SK-N-SH (cell line): ENCODE data around the gene LMTK2. TPM values are rescaled to one million over a fixed set of nuclear protein-coding genes. Genes with fewer than 3 reads are reported as not detected.

Experiments used
- CTCF ChIA-PET: fragments of 300-600, 350-600 bp; formaldehyde crosslinking; extraction: SDS; loops from one replicate; lab custom pipeline; 2021; lab: Yijun Ruan, JAX
- POLR2A ChIA-PET: fragments of 350-600 bp; sonication (Branson Sonifier 250); formaldehyde crosslinking; extraction: SDS; loops from one replicate; lab custom pipeline; 2020; ENCODE audit warnings: antibody characterized with exemption, inconsistent platforms; lab: Yijun Ruan, JAX
- DNase-seq: peaks from one replicate; pipeline ENCODE4 v3.0.0; 2012
- H2AFZ ChIP-seq: fragments of 200-600 bp; sonication (generic); 2 replicates; pipeline ENCODE4 v1.8.1; 2016; ENCODE audit warnings: antibody characterized with exemption, mild to moderate bottlenecking, low read depth
- H3F3A ChIP-seq: fragments of 200-600 bp; sonication (generic); replicated peaks from 2 replicates; pipeline ENCODE3; 2016; ENCODE audit warnings: antibody characterized with exemption, mild to moderate bottlenecking; ENCODE audit not compliant: insufficient read depth
- H3K27ac ChIP-seq, 2 experiments: fragments of 200-500 bp in 1 of 2; fragments of 200-600 bp in 1 of 2; sonication (Bioruptor generic) in 1 of 2; sonication (generic), shearing (Covaris generic) in 1 of 2; 2 replicates each; pipeline versions ENCODE4 v1.5.1 to v1.6.1; 2014 to 2016; ENCODE audit warnings: low read depth in 2 of 2, inconsistent platforms in 1 of 2, low read length in 1 of 2, mild to moderate bottlenecking in 1 of 2, mixed read lengths in 1 of 2
- H3K27me3 ChIP-seq: fragments of 200-600 bp; sonication (generic), shearing (Covaris generic); 2 replicates; pipeline ENCODE4 v1.6.1; 2016; ENCODE audit warnings: mixed run types; ENCODE audit not compliant: insufficient read depth
- H3K36me3 ChIP-seq, 2 experiments: fragments of 200-500 bp in 1 of 2; fragments of 200-600 bp in 1 of 2; sonication (Bioruptor generic) in 1 of 2; sonication (generic) in 1 of 2; replicated peaks in 1 of 2; 2 replicates each; pipeline versions ENCODE3 to v1.5.1; 2014 to 2016; ENCODE audit warnings: low read length in 1 of 2, mild to moderate bottlenecking in 1 of 2; ENCODE audit not compliant: insufficient read depth in 2 of 2, control insufficient read depth in 1 of 2
- H3K4me1 ChIP-seq, 2 experiments: fragments of 200-500 bp in 1 of 2; fragments of 200-600 bp in 1 of 2; sonication (Bioruptor generic) in 1 of 2; sonication (generic), shearing (Covaris generic) in 1 of 2; 2 replicates each; pipeline versions ENCODE4 v1.5.1 to v1.6.1; 2014 to 2016; ENCODE audit warnings: low read depth in 1 of 2, low read length in 1 of 2, mixed run types in 1 of 2; ENCODE audit not compliant: insufficient read depth in 2 of 2, control insufficient read depth in 1 of 2
- H3K4me2 ChIP-seq: fragments of 200-600 bp; sonication (generic), shearing (Covaris generic); 2 replicates; pipeline ENCODE4 v1.6.1; 2017; ENCODE audit warnings: mixed run types
- H3K4me3 ChIP-seq, 2 experiments: fragments of 200-500 bp in 1 of 2; fragments of 200-600 bp in 1 of 2; sonication (Bioruptor generic) in 1 of 2; sonication (generic), shearing (Covaris generic) in 1 of 2; 2 replicates each; pipeline versions ENCODE4 v1.5.1 to v1.8.1; 2014 to 2016; ENCODE audit warnings: low read depth in 2 of 2, inconsistent platforms in 1 of 2, low read length in 1 of 2, mild to moderate bottlenecking in 1 of 2, mixed read lengths in 1 of 2, moderate library complexity in 1 of 2
- H3K79me2 ChIP-seq: fragments of 200-600 bp; sonication (generic); 2 replicates; pipeline ENCODE4 v1.8.1; 2017; ENCODE audit warnings: mild to moderate bottlenecking; ENCODE audit not compliant: insufficient read depth
- H3K9ac ChIP-seq: fragments of 200-600 bp; sonication (generic); 2 replicates; pipeline ENCODE4 v1.6.1; 2017; ENCODE audit warnings: mixed run types
- H3K9me2 ChIP-seq: fragments of 200-600 bp; sonication (generic); 2 replicates; pipeline ENCODE4 v1.6.1; 2017; ENCODE audit warnings: mixed run types
- H3K9me3 ChIP-seq: fragments of 200-600 bp; sonication (generic); 2 replicates; pipeline ENCODE4 v1.6.1; 2017; ENCODE audit warnings: mixed run types, mild to moderate bottlenecking, moderate library complexity
- H4K20me1 ChIP-seq: fragments of 200-600 bp; sonication (generic); 2 replicates; pipeline ENCODE4 v1.6.1; 2017; ENCODE audit warnings: mild to moderate bottlenecking, mixed run types; ENCODE audit not compliant: insufficient read depth
- EP300 ChIP-seq, 2 experiments: IDR thresholded peaks; 2 replicates each; pipeline versions ENCODE4 v1.4.0 to v1.6.1; 2012; ENCODE audit warnings: borderline replicate concordance in 1 of 2, low read depth in 1 of 2, low read length in 1 of 2
- FOXJ3 ChIP-seq: sonication (generic); formaldehyde crosslinking; IDR thresholded peaks from 2 replicates; pipeline ENCODE4 v1.5.1; 2020; ENCODE audit warnings: mild to moderate bottlenecking, missing genetic modification reagents
- FOXM1 ChIP-seq: IDR thresholded peaks from 2 replicates; pipeline ENCODE4 v1.4.0; 2012; ENCODE audit warnings: low read depth, mild to moderate bottlenecking
- GABPA ChIP-seq: IDR thresholded peaks from 2 replicates; pipeline ENCODE4 v1.4.0; 2012; ENCODE audit warnings: low read depth, mild to moderate bottlenecking
- JUND ChIP-seq: IDR thresholded peaks from 2 replicates; pipeline ENCODE4 v1.4.0; 2012
- MEF2A ChIP-seq: IDR thresholded peaks from 2 replicates; pipeline ENCODE4 v1.4.0; 2012; ENCODE audit warnings: low read depth, borderline replicate concordance
- NRF1 ChIP-seq: IDR thresholded peaks from 2 replicates; pipeline ENCODE4 v1.6.1; 2012; ENCODE audit warnings: low read depth, mild to moderate bottlenecking, low read length
- PBX3 ChIP-seq: IDR thresholded peaks from 2 replicates; pipeline ENCODE4; 2012
- RAD21 ChIP-seq: IDR thresholded peaks from 2 replicates; pipeline ENCODE4 v1.6.1; 2012; ENCODE audit warnings: mild to moderate bottlenecking, low read length
- RXRA ChIP-seq: IDR thresholded peaks from 2 replicates; pipeline ENCODE4 v1.4.0; 2012; ENCODE audit warnings: low read depth, mild to moderate bottlenecking, borderline replicate concordance
- TAF1 ChIP-seq: IDR thresholded peaks from 2 replicates; pipeline ENCODE4 v1.6.1; 2012; ENCODE audit warnings: low read depth, mild to moderate bottlenecking, low read length, moderate library complexity, borderline replicate concordance
- USF1 ChIP-seq: IDR thresholded peaks from 2 replicates; pipeline ENCODE4 v1.4.0; 2012; ENCODE audit warnings: low read depth, borderline replicate concordance
- YY1 ChIP-seq: IDR thresholded peaks from 2 replicates; pipeline ENCODE4 v1.4.0; 2012; ENCODE audit warnings: low read depth, mild to moderate bottlenecking
- WGBS: methylation state at CpG from one replicate; pipeline ENCODE4 v1.1.6; 2017; ENCODE audit warnings: low lambda C conversion rate; 5-methylcytosine and 5-hydroxymethylcytosine counted together
- polyA plus RNA-seq, 3 experiments: library from polyadenylated mRNA; depleted of rRNA; stranded (reverse); fragments of >200 nt; gene quantifications; 2 replicates each; pipeline ENCODE4 v1.2.3, GENCODE V29; 2012
- TF ChIP-seq, protein P1 (sequence below): IDR thresholded peaks from 2 replicates; pipeline ENCODE4 v1.6.1; 2012; ENCODE audit warnings: mild to moderate bottlenecking, low read depth, low read length, moderate library complexity
- TF ChIP-seq, protein P2 (sequence below): IDR thresholded peaks from 2 replicates; pipeline ENCODE4 v1.4.0; 2012; ENCODE audit warnings: low read depth, borderline replicate concordance
- TF ChIP-seq, protein P3 (sequence below): fragments of 150-350 bp; IDR thresholded peaks from 2 replicates; pipeline ENCODE4 v1.6.1; 2017; ENCODE audit warnings: antibody characterized with exemption, low read length, low read depth, borderline replicate concordance
- TF ChIP-seq, protein P4 (sequence below): IDR thresholded peaks from 2 replicates; pipeline ENCODE4 v1.4.0; 2012; ENCODE audit warnings: low read depth
- TF ChIP-seq, protein P5 (sequence below): fragments of 200-600 bp; sonication (generic); IDR thresholded peaks from 2 replicates; pipeline ENCODE4 v1.6.1; 2017; ENCODE audit warnings: antibody characterized with exemption, mild to moderate bottlenecking, moderate library complexity

LMTK2 gene
- polyA plus RNA-seq, 1 of the 3 experiments (the other 2 are of a cell fraction): 9.0 TPM

DNA sequence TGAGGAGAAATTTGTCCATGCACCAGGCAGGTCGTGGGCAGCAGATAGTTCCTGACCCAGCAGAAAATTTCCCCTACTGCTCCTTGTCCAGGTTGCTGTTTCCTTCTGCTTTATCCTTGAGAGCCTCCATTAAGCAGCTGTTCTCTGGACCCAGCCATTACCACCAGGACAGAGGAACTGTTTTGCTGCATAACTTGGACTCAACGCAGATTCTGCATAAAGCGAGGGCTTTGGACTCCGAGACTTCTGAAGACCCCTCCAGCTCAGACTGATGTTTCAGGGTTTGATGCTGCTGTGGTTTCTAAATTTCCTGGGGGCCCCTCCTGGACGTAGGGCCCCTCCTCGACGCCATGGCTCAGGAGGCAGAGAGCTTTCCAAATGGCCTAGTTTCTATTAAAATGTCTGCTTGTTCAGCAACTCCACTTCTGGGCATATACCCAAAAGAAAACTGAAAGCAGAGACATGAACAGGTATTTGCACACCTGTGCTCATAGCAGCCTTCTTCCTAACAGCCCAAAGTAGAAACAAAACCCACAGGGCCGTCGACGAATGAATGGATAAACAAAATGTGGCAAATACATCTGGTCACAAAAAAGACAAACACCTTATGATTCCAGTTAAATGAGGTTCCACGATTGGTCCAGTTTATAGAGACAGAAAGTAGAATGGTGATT is 28.3 kb upstream of the LMTK2 start:
- CTCF ChIA-PET: interaction anchor here (0.6 to 4.6 kb wide), 5 partner anchors 29 to 1588 kb away, joined by 3 to 23 read pairs (median 5); partner anchors contain the start of gene LMTK2

More for the DNA sequence above, 28.3 kb upstream of the LMTK2 start:
- Histone ChIP-seq H3K27ac (no peak overlapping the region), H3K4me2 (no peak overlapping the region), H3F3A (no peaks in the 10 kb centered on the region), H3K9me3 (no peaks in the 10 kb centered on the region)
- POLR2A ChIA-PET: no interaction called here
- TF ChIP-seq FOXJ3 (CRISPR knock-in tag) (no peak), NRF1 (no peak), PBX3 (no peak), YY1 (no peak), RXRA (no peak), EP300 (IDR thresholded peaks at IDR 0.05; ENCODE audit: borderline replicate concordance in 1 of 2, low read depth in 1 of 2, low read length in 1 of 2) (no peak), JUND (no peak), RAD21 (no peak), TAF1 (no peak), FOXM1 (no peak), MEF2A (no peak), USF1 (no peak), GABPA (no peak)
- TF ChIP-seq, protein P1, sequence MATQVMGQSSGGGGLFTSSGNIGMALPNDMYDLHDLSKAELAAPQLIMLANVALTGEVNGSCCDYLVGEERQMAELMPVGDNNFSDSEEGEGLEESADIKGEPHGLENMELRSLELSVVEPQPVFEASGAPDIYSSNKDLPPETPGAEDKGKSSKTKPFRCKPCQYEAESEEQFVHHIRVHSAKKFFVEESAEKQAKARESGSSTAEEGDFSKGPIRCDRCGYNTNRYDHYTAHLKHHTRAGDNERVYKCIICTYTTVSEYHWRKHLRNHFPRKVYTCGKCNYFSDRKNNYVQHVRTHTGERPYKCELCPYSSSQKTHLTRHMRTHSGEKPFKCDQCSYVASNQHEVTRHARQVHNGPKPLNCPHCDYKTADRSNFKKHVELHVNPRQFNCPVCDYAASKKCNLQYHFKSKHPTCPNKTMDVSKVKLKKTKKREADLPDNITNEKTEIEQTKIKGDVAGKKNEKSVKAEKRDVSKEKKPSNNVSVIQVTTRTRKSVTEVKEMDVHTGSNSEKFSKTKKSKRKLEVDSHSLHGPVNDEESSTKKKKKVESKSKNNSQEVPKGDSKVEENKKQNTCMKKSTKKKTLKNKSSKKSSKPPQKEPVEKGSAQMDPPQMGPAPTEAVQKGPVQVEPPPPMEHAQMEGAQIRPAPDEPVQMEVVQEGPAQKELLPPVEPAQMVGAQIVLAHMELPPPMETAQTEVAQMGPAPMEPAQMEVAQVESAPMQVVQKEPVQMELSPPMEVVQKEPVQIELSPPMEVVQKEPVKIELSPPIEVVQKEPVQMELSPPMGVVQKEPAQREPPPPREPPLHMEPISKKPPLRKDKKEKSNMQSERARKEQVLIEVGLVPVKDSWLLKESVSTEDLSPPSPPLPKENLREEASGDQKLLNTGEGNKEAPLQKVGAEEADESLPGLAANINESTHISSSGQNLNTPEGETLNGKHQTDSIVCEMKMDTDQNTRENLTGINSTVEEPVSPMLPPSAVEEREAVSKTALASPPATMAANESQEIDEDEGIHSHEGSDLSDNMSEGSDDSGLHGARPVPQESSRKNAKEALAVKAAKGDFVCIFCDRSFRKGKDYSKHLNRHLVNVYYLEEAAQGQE: no peak
- TF ChIP-seq, protein P2, sequence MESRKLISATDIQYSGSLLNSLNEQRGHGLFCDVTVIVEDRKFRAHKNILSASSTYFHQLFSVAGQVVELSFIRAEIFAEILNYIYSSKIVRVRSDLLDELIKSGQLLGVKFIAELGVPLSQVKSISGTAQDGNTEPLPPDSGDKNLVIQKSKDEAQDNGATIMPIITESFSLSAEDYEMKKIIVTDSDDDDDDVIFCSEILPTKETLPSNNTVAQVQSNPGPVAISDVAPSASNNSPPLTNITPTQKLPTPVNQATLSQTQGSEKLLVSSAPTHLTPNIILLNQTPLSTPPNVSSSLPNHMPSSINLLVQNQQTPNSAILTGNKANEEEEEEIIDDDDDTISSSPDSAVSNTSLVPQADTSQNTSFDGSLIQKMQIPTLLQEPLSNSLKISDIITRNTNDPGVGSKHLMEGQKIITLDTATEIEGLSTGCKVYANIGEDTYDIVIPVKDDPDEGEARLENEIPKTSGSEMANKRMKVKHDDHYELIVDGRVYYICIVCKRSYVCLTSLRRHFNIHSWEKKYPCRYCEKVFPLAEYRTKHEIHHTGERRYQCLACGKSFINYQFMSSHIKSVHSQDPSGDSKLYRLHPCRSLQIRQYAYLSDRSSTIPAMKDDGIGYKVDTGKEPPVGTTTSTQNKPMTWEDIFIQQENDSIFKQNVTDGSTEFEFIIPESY: no peak
- TF ChIP-seq, protein P3, sequence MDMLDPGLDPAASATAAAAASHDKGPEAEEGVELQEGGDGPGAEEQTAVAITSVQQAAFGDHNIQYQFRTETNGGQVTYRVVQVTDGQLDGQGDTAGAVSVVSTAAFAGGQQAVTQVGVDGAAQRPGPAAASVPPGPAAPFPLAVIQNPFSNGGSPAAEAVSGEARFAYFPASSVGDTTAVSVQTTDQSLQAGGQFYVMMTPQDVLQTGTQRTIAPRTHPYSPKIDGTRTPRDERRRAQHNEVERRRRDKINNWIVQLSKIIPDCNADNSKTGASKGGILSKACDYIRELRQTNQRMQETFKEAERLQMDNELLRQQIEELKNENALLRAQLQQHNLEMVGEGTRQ: no peak
- TF ChIP-seq, protein P4, sequence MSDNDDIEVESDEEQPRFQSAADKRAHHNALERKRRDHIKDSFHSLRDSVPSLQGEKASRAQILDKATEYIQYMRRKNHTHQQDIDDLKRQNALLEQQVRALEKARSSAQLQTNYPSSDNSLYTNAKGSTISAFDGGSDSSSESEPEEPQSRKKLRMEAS: no peak
- TF ChIP-seq, protein P5, sequence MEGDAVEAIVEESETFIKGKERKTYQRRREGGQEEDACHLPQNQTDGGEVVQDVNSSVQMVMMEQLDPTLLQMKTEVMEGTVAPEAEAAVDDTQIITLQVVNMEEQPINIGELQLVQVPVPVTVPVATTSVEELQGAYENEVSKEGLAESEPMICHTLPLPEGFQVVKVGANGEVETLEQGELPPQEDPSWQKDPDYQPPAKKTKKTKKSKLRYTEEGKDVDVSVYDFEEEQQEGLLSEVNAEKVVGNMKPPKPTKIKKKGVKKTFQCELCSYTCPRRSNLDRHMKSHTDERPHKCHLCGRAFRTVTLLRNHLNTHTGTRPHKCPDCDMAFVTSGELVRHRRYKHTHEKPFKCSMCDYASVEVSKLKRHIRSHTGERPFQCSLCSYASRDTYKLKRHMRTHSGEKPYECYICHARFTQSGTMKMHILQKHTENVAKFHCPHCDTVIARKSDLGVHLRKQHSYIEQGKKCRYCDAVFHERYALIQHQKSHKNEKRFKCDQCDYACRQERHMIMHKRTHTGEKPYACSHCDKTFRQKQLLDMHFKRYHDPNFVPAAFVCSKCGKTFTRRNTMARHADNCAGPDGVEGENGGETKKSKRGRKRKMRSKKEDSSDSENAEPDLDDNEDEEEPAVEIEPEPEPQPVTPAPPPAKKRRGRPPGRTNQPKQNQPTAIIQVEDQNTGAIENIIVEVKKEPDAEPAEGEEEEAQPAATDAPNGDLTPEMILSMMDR: no peak
- TF ChIP-seq, all 33 proteins: peak for 0
- DNase-seq: no peak
- no peak overlapping the region for H3K4me3 ChIP-seq
- H3K27me3 ChIP-seq: peaks cover 21% of the 10 kb centered on the region; the same call in 1 of the 2 replicates
- no peaks in the 10 kb centered on the region for H3K9me2 ChIP-seq
- no peaks in the 10 kb centered on the region for H4K20me1 ChIP-seq
- no peaks in the 10 kb centered on the region for H3K79me2 ChIP-seq
- H3K4me1 ChIP-seq: no peaks in the 10 kb centered on the region
- no peak overlapping the region for H2AFZ ChIP-seq
- H3K9ac ChIP-seq: no peak overlapping the region
- no peaks in the 10 kb centered on the region for H3K36me3 ChIP-seq
- 30% methylated on average over 11 of the region's 11 CpGs for WGBS
